Endodermal cell (in vitro differentiated cells): ENCODE data around the gene FGF12. TPM values are rescaled to one million over a fixed set of nuclear protein-coding genes. Genes with fewer than 3 reads are reported as not detected.

Source experiments
- DNase-seq: peaks from one replicate; pipeline ENCODE4 v3.0.0-alpha.2; 2017
- H3K27ac ChIP-seq: 2 replicates; pipeline ENCODE4 v1.5.1; 2013; ENCODE audit warnings: mild to moderate bottlenecking, low read depth, low read length, moderate library complexity
- H3K27me3 ChIP-seq: 2 replicates; pipeline ENCODE4 v1.6.1; 2013; ENCODE audit warnings: mild to moderate bottlenecking, low read length, moderate library complexity; ENCODE audit not compliant: insufficient read depth, control insufficient read depth, poor library complexity, severe bottlenecking
- H3K36me3 ChIP-seq: 2 replicates; pipeline ENCODE4 v1.7.0; 2013; ENCODE audit warnings: mild to moderate bottlenecking, low read length, moderate library complexity; ENCODE audit not compliant: control insufficient read depth, insufficient read depth
- H3K4me1 ChIP-seq: one replicate; pipeline ENCODE4 v1.7.0; 2013; ENCODE audit warnings: low read length; ENCODE audit not compliant: control insufficient read depth, insufficient read depth
- H3K4me3 ChIP-seq: 2 replicates; pipeline ENCODE4 v1.5.1; 2013; ENCODE audit warnings: mild to moderate bottlenecking, low read length, moderate library complexity
- H3K9ac ChIP-seq: 2 replicates; pipeline ENCODE4 v1.6.1; 2013; ENCODE audit warnings: mild to moderate bottlenecking, low read length, moderate library complexity; ENCODE audit not compliant: poor library complexity, severe bottlenecking; ENCODE audit errors: extremely low read depth
- H3K9me3 ChIP-seq: 2 replicates; pipeline ENCODE4 v1.6.1; 2013; ENCODE audit warnings: mild to moderate bottlenecking, low read length, moderate library complexity; ENCODE audit not compliant: control insufficient read depth
- H3K27ac Mint-ChIP-seq: 2 replicates; pipeline ENCODE4 v1.8.0; 2020; ENCODE audit warnings: mixed read lengths
- H3K27me3 Mint-ChIP-seq: 2 replicates; pipeline ENCODE4 v1.8.0; 2021; ENCODE audit warnings: mild to moderate bottlenecking, mixed read lengths; ENCODE audit not compliant: insufficient read depth
- H3K36me3 Mint-ChIP-seq: 2 replicates; pipeline ENCODE4 v1.8.0; 2020; ENCODE audit warnings: low read depth, mixed read lengths
- H3K4me1 Mint-ChIP-seq: 2 replicates; pipeline ENCODE4 v1.8.0; 2020; ENCODE audit warnings: mixed read lengths
- H3K4me3 Mint-ChIP-seq: 2 replicates; pipeline ENCODE4 v1.8.0; 2020; ENCODE audit warnings: mild to moderate bottlenecking, moderate library complexity, mixed read lengths
- H3K9me3 Mint-ChIP-seq: 2 replicates; pipeline ENCODE4 v1.8.0; 2020; ENCODE audit warnings: mild to moderate bottlenecking, mixed read lengths
- CTCF ChIP-seq: fragments of 200-600 bp; sonication (generic); conservative IDR thresholded peaks from 2 replicates; pipeline ENCODE4 v1.5.0; 2021; ENCODE audit warnings: antibody characterized with exemption, mild to moderate bottlenecking
- WGBS, 2 experiments: methylation state at CpG; one replicate each; pipeline versions ENCODE4 v1.1.5 to v1.1.7; 2013; ENCODE audit warnings: missing lambda C conversion rate in 2 of 2, mixed read lengths in 1 of 2; ENCODE audit not compliant: insufficient coverage in 1 of 2, insufficient read length in 1 of 2; 5-methylcytosine and 5-hydroxymethylcytosine counted together
- total RNA-seq, 2 donors: library from RNA; stranded (reverse); fragmentation: NEBNext Ultra II Directional in 1 of 2; extraction: Animal tissue kit (Norgen Biotek cat#: 25700) in 1 of 2; gene quantifications; 2 replicates in 1 of 2; 3 replicates in 1 of 2; pipeline ENCODE4 v1.2.1, GENCODE V29; 2021

Gene FGF12
- total RNA-seq, 2 donors from 2014 or later, result 22.9 to 25.2 TPM

- no peaks in the 10 kb centered on the region for H3K4me1 Mint-ChIP-seq
- no peak overlapping the region for H3K27ac Mint-ChIP-seq
- H3K27me3 Mint-ChIP-seq, result no peaks in the 10 kb centered on the region
- no peaks in the 10 kb centered on the region for H3K36me3 Mint-ChIP-seq
- no peak overlapping the region for H3K27ac ChIP-seq
- H3K9me3 Mint-ChIP-seq, result no peaks in the 10 kb centered on the region
- H3K4me3 Mint-ChIP-seq, result no peak overlapping the region
- H3K4me3 ChIP-seq, result no peak overlapping the region
- no peak for TF ChIP-seq CTCF
- no peaks in the 10 kb centered on the region for H3K9me3 ChIP-seq
- WGBS, 2 experiments, result 87% methylated on average over 1 of the region's 1 CpG; no CpG with 5 or more reads in 1 of the 2 experiments
- no peaks in the 10 kb centered on the region for H3K4me1 ChIP-seq
- no peaks in the 10 kb centered on the region for H3K36me3 ChIP-seq
- no peak for DNase-seq
- no peaks in the 10 kb centered on the region for H3K27me3 ChIP-seq
- H3K9ac ChIP-seq, result no peak overlapping the region
Measured at GRCh38 chr3:192494174-192494573, 233.2 kb downstream of the FGF12 start.

GRCh38 chr3:192490720-192491119 is 236.6 kb downstream of the FGF12 start:
- Histone ChIP-seq H3K36me3 (no peaks in the 10 kb centered on the region), H3K4me1 (no peaks in the 10 kb centered on the region), H3K9ac (no peak overlapping the region), H3K9me3 (no peaks in the 10 kb centered on the region), H3K4me3 (no peak overlapping the region), H3K27ac (no peak overlapping the region), H3K27me3 (no peaks in the 10 kb centered on the region)
- Mint-ChIP-seq H3K9me3 (no peaks in the 10 kb centered on the region), H3K4me3 (no peak overlapping the region), H3K36me3 (no peaks in the 10 kb centered on the region), H3K27me3 (no peaks in the 10 kb centered on the region), H3K27ac (no peak overlapping the region), H3K4me1 (peaks cover 3% of the 10 kb centered on the region)
- 97 to 100% methylated on average over 3 to 4 of the region's 4 CpGs for WGBS, 2 experiments
- no peak for DNase-seq
- no peak for TF ChIP-seq CTCF

- Histone ChIP-seq H3K27ac (no peak overlapping the region), H3K4me1 (no peaks in the 10 kb centered on the region), H3K9me3 (no peaks in the 10 kb centered on the region), H3K27me3 (no peaks in the 10 kb centered on the region), H3K4me3 (no peak overlapping the region), H3K9ac (no peak overlapping the region), H3K36me3 (no peaks in the 10 kb centered on the region)
- WGBS, 2 experiments, result 80 to 96% methylated on average over 1 to 2 of the region's 2 CpGs
- DNase-seq, result no peak
- H3K27ac Mint-ChIP-seq, result no peak overlapping the region
- peaks cover 3% of the 10 kb centered on the region for H3K4me1 Mint-ChIP-seq
- H3K4me3 Mint-ChIP-seq, result no peak overlapping the region
- H3K9me3 Mint-ChIP-seq, result no peaks in the 10 kb centered on the region
- no peaks in the 10 kb centered on the region for H3K27me3 Mint-ChIP-seq
- TF ChIP-seq CTCF, result no peak
- no peaks in the 10 kb centered on the region for H3K36me3 Mint-ChIP-seq
Measured at GRCh38 chr3:192489579-192489978, 237.8 kb downstream of the FGF12 start.
